Brain microvascular endothelial cell (primary cell): ENCODE data around the gene OPALIN.
A peak's percentile ranks its signal among the peaks of the same experiment; 100 is the strongest.

Source experiments
- DNase-seq: peaks from one replicate; pipeline ENCODE4 v3.0.0-alpha.2; 2020
- H3K27ac ChIP-seq: fragments of 250-450 bp; sonication (Bioruptor Pico); 2 replicates; pipeline ENCODE4 v1.5.1; 2020; ENCODE audit warnings: mild to moderate bottlenecking, moderate library complexity
- H3K27me3 ChIP-seq: fragments of 250-450 bp; sonication (Bioruptor Pico); replicated peaks from 2 replicates; pipeline ENCODE4 v1.5.1; 2020; ENCODE audit warnings: mild to moderate bottlenecking
- H3K36me3 ChIP-seq: fragments of 250-450 bp; sonication (Bioruptor Pico); replicated peaks from 2 replicates; pipeline ENCODE4 v1.5.1; 2020; ENCODE audit warnings: mild to moderate bottlenecking
- H3K4me3 ChIP-seq: 2 replicates; pipeline ENCODE4 v1.5.1; 2011; ENCODE audit warnings: low read depth, mild to moderate bottlenecking, control low read depth, low read length, moderate library complexity
- CTCF ChIP-seq: IDR thresholded peaks from 2 replicates; pipeline ENCODE4 v1.5.1; 2011; ENCODE audit warnings: low read depth, mild to moderate bottlenecking, moderate library complexity, low read length, control low read depth, inconsistent platforms; ENCODE audit errors: missing control alignments
- in situ Hi-C: cut with HindIII; loops from 2 replicates; pipeline ENCODE4 v1.10.0; 2017; ENCODE audit warnings: low sequenced_read_pairs, low pct_ligation_motif_present

OPALIN gene

GRCh38 chr10:96401036-96401435 is 42.2 kb upstream of the OPALIN start:
- no peak for TF ChIP-seq CTCF
- in situ Hi-C loops: no loop called here
- H3K4me3 ChIP-seq: no peak overlapping the region
- DNase-seq: no peak
- H3K36me3 ChIP-seq: no peaks in the 10 kb centered on the region
- H3K27me3 ChIP-seq: peaks cover 12% of the 10 kb centered on the region
- no peak overlapping the region for H3K27ac ChIP-seq

- Histone ChIP-seq H3K36me3 (no peaks in the 10 kb centered on the region), H3K27me3 (peaks cover 12% of the 10 kb centered on the region), H3K27ac (no peak overlapping the region), H3K4me3 (no peak overlapping the region)
- in situ Hi-C loops: no loop called here
- no peak for DNase-seq
- no peak for TF ChIP-seq CTCF
These were observed 41.7 kb upstream of the OPALIN start for GRCh38 chr10:96400465-96400864.

- Histone ChIP-seq H3K36me3 (no peaks in the 10 kb centered on the region), H3K27ac (no peak overlapping the region), H3K27me3 (peaks cover 12% of the 10 kb centered on the region), H3K4me3 (no peak overlapping the region)
- TF ChIP-seq CTCF: no peak
- in situ Hi-C loops: no loop called here
- no peak for DNase-seq
These were observed 39.1 kb upstream of the OPALIN start for GRCh38 chr10:96397902-96398301.

- peak; percentile 91 for TF ChIP-seq CTCF
- peaks cover 12% of the 10 kb centered on the region for H3K27me3 ChIP-seq
- in situ Hi-C loops: no loop called here
- no peak overlapping the region for H3K27ac ChIP-seq
- H3K36me3 ChIP-seq: no peaks in the 10 kb centered on the region
- no peak overlapping the region for H3K4me3 ChIP-seq
- DNase-seq: peak; percentile 63
These were observed 37.4 kb upstream of the OPALIN start for GRCh38 chr10:96395931-96396877.

GRCh38 chr10:96390460-96390864 is 31.7 kb upstream of the OPALIN start:
- DNase-seq: no peak
- in situ Hi-C loops: no loop called here

More at GRCh38 chr10:96390460-96390864, 31.7 kb upstream of the OPALIN start:
- no peaks in the 10 kb centered on the region for H3K27me3 ChIP-seq
- no peaks in the 10 kb centered on the region for H3K36me3 ChIP-seq
- no peak for TF ChIP-seq CTCF
- H3K27ac ChIP-seq: no peak overlapping the region
- H3K4me3 ChIP-seq: no peak overlapping the region
